Esophagus squamous epithelium (tissue), 4 donors: ENCODE results near the gene MAX.

Experiments used
- POLR2A ChIP-seq, 4 donors: fragments of 450-650 bp; IDR thresholded peaks; one replicate each; pipeline ENCODE4 v1.6.1; 2017; ENCODE audit warnings: antibody characterized with exemption in 4 of 4, mild to moderate bottlenecking in 4 of 4, moderate library complexity in 3 of 4
- TF ChIP-seq, protein P1 (sequence below), 6 experiments: fragments of 450-650 bp in 4 of 6; fragments of 200-600 bp in 2 of 6; sonication (generic) in 2 of 6; IDR thresholded peaks; one replicate each; pipeline ENCODE4 v1.5.1; 2016 to 2019; ENCODE audit warnings: antibody characterized with exemption in 6 of 6, mild to moderate bottlenecking in 4 of 6, moderate library complexity in 4 of 6

DNA sequence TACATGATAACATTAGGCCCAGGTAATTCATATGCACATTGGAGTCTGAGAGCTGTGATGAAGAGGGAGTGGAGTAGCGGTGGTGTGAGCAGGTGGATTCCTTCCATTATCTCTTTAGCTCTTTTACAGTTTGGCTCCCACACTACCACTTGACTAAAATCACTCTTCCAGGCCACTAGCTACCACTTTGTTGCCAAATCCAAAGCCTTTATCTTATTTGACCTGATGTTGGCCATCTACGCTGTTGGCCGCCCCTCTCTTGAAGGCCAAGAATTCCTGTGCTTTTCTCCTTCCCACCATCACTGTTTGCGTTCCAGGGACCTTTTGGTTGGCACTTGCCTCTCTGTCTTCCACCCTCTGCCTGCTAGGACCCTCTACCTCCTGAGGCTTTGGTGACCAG lies 4.0 kb upstream of the MAX start:
- TF ChIP-seq POLR2A (IDR thresholded peaks at IDR 0.05), result no peak
- TF ChIP-seq, protein P1, sequence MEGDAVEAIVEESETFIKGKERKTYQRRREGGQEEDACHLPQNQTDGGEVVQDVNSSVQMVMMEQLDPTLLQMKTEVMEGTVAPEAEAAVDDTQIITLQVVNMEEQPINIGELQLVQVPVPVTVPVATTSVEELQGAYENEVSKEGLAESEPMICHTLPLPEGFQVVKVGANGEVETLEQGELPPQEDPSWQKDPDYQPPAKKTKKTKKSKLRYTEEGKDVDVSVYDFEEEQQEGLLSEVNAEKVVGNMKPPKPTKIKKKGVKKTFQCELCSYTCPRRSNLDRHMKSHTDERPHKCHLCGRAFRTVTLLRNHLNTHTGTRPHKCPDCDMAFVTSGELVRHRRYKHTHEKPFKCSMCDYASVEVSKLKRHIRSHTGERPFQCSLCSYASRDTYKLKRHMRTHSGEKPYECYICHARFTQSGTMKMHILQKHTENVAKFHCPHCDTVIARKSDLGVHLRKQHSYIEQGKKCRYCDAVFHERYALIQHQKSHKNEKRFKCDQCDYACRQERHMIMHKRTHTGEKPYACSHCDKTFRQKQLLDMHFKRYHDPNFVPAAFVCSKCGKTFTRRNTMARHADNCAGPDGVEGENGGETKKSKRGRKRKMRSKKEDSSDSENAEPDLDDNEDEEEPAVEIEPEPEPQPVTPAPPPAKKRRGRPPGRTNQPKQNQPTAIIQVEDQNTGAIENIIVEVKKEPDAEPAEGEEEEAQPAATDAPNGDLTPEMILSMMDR (IDR thresholded peaks at IDR 0.05), result no peak
